Endodermal cell (in vitro differentiated cells): Measurements from ENCODE around the gene TMEM115. TPM values are rescaled to one million over a fixed set of nuclear protein-coding genes. Genes with fewer than 3 reads are reported as not detected.

Source experiments
- DNase-seq: peaks from one replicate; pipeline ENCODE4 v3.0.0-alpha.2; 2017
- H3K27ac ChIP-seq: 2 replicates; pipeline ENCODE4 v1.5.1; 2013; ENCODE audit warnings: mild to moderate bottlenecking, low read depth, low read length, moderate library complexity
- H3K27me3 ChIP-seq: 2 replicates; pipeline ENCODE4 v1.6.1; 2013; ENCODE audit warnings: mild to moderate bottlenecking, low read length, moderate library complexity; ENCODE audit not compliant: insufficient read depth, control insufficient read depth, poor library complexity, severe bottlenecking
- H3K36me3 ChIP-seq: 2 replicates; pipeline ENCODE4 v1.7.0; 2013; ENCODE audit warnings: mild to moderate bottlenecking, low read length, moderate library complexity; ENCODE audit not compliant: control insufficient read depth, insufficient read depth
- H3K4me1 ChIP-seq: one replicate; pipeline ENCODE4 v1.7.0; 2013; ENCODE audit warnings: low read length; ENCODE audit not compliant: control insufficient read depth, insufficient read depth
- H3K4me3 ChIP-seq: 2 replicates; pipeline ENCODE4 v1.5.1; 2013; ENCODE audit warnings: mild to moderate bottlenecking, low read length, moderate library complexity
- H3K9ac ChIP-seq: 2 replicates; pipeline ENCODE4 v1.6.1; 2013; ENCODE audit warnings: mild to moderate bottlenecking, low read length, moderate library complexity; ENCODE audit not compliant: poor library complexity, severe bottlenecking; ENCODE audit errors: extremely low read depth
- H3K9me3 ChIP-seq: 2 replicates; pipeline ENCODE4 v1.6.1; 2013; ENCODE audit warnings: mild to moderate bottlenecking, low read length, moderate library complexity; ENCODE audit not compliant: control insufficient read depth
- H3K27ac Mint-ChIP-seq: 2 replicates; pipeline ENCODE4 v1.8.0; 2020; ENCODE audit warnings: mixed read lengths
- H3K27me3 Mint-ChIP-seq: 2 replicates; pipeline ENCODE4 v1.8.0; 2021; ENCODE audit warnings: mild to moderate bottlenecking, mixed read lengths; ENCODE audit not compliant: insufficient read depth
- H3K36me3 Mint-ChIP-seq: 2 replicates; pipeline ENCODE4 v1.8.0; 2020; ENCODE audit warnings: low read depth, mixed read lengths
- H3K4me1 Mint-ChIP-seq: 2 replicates; pipeline ENCODE4 v1.8.0; 2020; ENCODE audit warnings: mixed read lengths
- H3K4me3 Mint-ChIP-seq: 2 replicates; pipeline ENCODE4 v1.8.0; 2020; ENCODE audit warnings: mild to moderate bottlenecking, moderate library complexity, mixed read lengths
- H3K9me3 Mint-ChIP-seq: 2 replicates; pipeline ENCODE4 v1.8.0; 2020; ENCODE audit warnings: mild to moderate bottlenecking, mixed read lengths
- CTCF ChIP-seq: fragments of 200-600 bp; sonication (generic); conservative IDR thresholded peaks from 2 replicates; pipeline ENCODE4 v1.5.0; 2021; ENCODE audit warnings: antibody characterized with exemption, mild to moderate bottlenecking
- WGBS, 2 experiments: methylation state at CpG; one replicate each; pipeline versions ENCODE4 v1.1.5 to v1.1.7; 2013; ENCODE audit warnings: missing lambda C conversion rate in 2 of 2, mixed read lengths in 1 of 2; ENCODE audit not compliant: insufficient coverage in 1 of 2, insufficient read length in 1 of 2; 5-methylcytosine and 5-hydroxymethylcytosine counted together
- total RNA-seq, 2 donors: library from RNA; stranded (reverse); fragmentation: NEBNext Ultra II Directional in 1 of 2; extraction: Animal tissue kit (Norgen Biotek cat#: 25700) in 1 of 2; gene quantifications; 2 replicates in 1 of 2; 3 replicates in 1 of 2; pipeline ENCODE4 v1.2.1, GENCODE V29; 2021

The TMEM115 gene
- total RNA-seq, 2 donors from 2014 or later = 30.1 to 32.2 TPM

- H3K9ac ChIP-seq = no peak overlapping the region
- H3K4me1 ChIP-seq = peaks cover 11% of the 10 kb centered on the region
- H3K4me3 Mint-ChIP-seq = no peak overlapping the region
- H3K27ac ChIP-seq = no peak overlapping the region
- WGBS, 2 experiments = 95 to 98% methylated on average over 6 to 7 of the region's 7 CpGs
- no peak overlapping the region for H3K27ac Mint-ChIP-seq
- peaks cover 33% of the 10 kb centered on the region for H3K36me3 ChIP-seq
- H3K4me1 Mint-ChIP-seq = peaks cover 36% of the 10 kb centered on the region
- no peak overlapping the region for H3K4me3 ChIP-seq
- no peak for DNase-seq
- no peak for TF ChIP-seq CTCF
- H3K27me3 Mint-ChIP-seq = peaks cover 1% of the 10 kb centered on the region
- no peaks in the 10 kb centered on the region for H3K27me3 ChIP-seq
- H3K9me3 ChIP-seq = no peaks in the 10 kb centered on the region
- H3K36me3 Mint-ChIP-seq = peaks cover 18% of the 10 kb centered on the region
- no peaks in the 10 kb centered on the region for H3K9me3 Mint-ChIP-seq
These were observed 4.5 kb downstream of the TMEM115 start for GRCh38 chr3:50354850-50355249.

- Mint-ChIP-seq H3K4me1 (peaks cover 36% of the 10 kb centered on the region), H3K36me3 (peaks cover 18% of the 10 kb centered on the region), H3K4me3 (no peak overlapping the region), H3K9me3 (no peaks in the 10 kb centered on the region), H3K27ac (no peak overlapping the region), H3K27me3 (peaks cover 1% of the 10 kb centered on the region)
- H3K9me3 ChIP-seq = no peaks in the 10 kb centered on the region
- no peak for DNase-seq
- no peak overlapping the region for H3K27ac ChIP-seq
- peaks cover 33% of the 10 kb centered on the region for H3K36me3 ChIP-seq
- no peak overlapping the region for H3K9ac ChIP-seq
- TF ChIP-seq CTCF = no peak
- H3K27me3 ChIP-seq = no peaks in the 10 kb centered on the region
- WGBS, 2 experiments = 96 to 100% methylated on average over 1 to 5 of the region's 5 CpGs
- peaks cover 11% of the 10 kb centered on the region for H3K4me1 ChIP-seq
- no peak overlapping the region for H3K4me3 ChIP-seq
These were observed 5.0 kb downstream of the TMEM115 start for GRCh38 chr3:50354186-50354764.

GRCh38 chr3:50353245-50354004 is 5.9 kb downstream of the TMEM115 start:
- TF ChIP-seq CTCF = no peak
- Histone ChIP-seq H3K27ac (no peak overlapping the region), H3K9me3 (no peaks in the 10 kb centered on the region), H3K36me3 (peaks cover 36% of the 10 kb centered on the region), H3K4me1 (peaks cover 8% of the 10 kb centered on the region), H3K4me3 (no peak overlapping the region), H3K9ac (no peak overlapping the region), H3K27me3 (no peaks in the 10 kb centered on the region)
- no peak for DNase-seq
- no peaks in the 10 kb centered on the region for H3K9me3 Mint-ChIP-seq
- 94% methylated on average over 9 to 12 of the region's 12 CpGs for WGBS, 2 experiments
- H3K4me3 Mint-ChIP-seq = no peak overlapping the region
- peaks cover 32% of the 10 kb centered on the region for H3K4me1 Mint-ChIP-seq
- no peak overlapping the region for H3K27ac Mint-ChIP-seq
- H3K27me3 Mint-ChIP-seq = peaks cover 1% of the 10 kb centered on the region
- H3K36me3 Mint-ChIP-seq = peaks cover 18% of the 10 kb centered on the region
